T-helper 2 cell treated with Interferon-gamma antibody and Interleukin-4, amounts not matched to agents 100 ng/mL and 5 ng/mL, for 36 hours (primary cell): Measurements from ENCODE around the gene RDH11. TPM values are rescaled to one million over a fixed set of nuclear protein-coding genes. Genes with fewer than 3 reads are reported as not detected.
"Not testable (repeated sequence)": the region's sequence is repeated elsewhere in the genome, so short reads cannot be mapped to it uniquely, and the experiment has no call there.

Experiments used
- intact Hi-C: fragments of 100-400 bp; cut with micrococcal nuclease; formaldehyde crosslinking; loops from one replicate; pipeline ENCODE4 v1.15.1; 2023
- total RNA-seq: library from RNA; stranded (reverse); gene quantifications from 2 replicates; pipeline ENCODE4 v1.2.3, GENCODE V29; 2022

The RDH11 gene, protein sequence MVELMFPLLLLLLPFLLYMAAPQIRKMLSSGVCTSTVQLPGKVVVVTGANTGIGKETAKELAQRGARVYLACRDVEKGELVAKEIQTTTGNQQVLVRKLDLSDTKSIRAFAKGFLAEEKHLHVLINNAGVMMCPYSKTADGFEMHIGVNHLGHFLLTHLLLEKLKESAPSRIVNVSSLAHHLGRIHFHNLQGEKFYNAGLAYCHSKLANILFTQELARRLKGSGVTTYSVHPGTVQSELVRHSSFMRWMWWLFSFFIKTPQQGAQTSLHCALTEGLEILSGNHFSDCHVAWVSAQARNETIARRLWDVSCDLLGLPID
- total RNA-seq: 44.2 and 46.6 TPM in 2 replicates

DNA sequence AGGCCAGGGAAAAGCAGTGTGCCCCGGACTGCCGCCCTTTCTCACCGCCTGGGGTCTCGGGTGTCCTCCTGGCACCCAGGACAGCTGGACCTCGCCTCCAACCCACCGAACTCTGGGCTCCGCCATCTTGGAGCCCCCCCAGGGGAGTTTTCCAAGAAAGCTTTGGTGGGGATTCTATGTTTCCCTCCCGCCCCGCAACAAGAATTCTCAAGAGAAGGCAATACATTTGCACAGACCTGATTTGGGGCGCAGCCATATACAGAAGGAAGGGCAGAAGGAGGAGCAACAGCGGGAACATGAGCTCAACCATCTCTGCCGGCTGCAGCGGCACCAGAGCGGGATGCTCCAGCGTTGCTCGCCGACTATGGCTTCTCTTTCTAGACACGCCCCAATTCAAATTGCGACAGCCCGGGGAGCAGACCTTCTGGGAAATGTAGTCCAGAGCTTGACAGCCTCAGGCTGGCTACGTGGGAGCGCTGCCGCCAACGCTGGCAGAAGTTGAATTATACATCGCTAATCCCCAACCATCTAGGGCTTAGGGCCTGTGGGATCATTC, at the start of gene RDH11:
Gene RDH11, minus strand, starts transcription at position 371 of the 556 bp plus-strand sequence. Its CDS starts 61 bp downstream, at position 310.
- intact Hi-C loops: loop anchor here (1.0 to 10.0 kb wide), 9 partner anchors 15 to 1919 kb away; partner anchors contain the start of genes ARG2, EIF2S1, PALS1 and PIGH

DNA sequence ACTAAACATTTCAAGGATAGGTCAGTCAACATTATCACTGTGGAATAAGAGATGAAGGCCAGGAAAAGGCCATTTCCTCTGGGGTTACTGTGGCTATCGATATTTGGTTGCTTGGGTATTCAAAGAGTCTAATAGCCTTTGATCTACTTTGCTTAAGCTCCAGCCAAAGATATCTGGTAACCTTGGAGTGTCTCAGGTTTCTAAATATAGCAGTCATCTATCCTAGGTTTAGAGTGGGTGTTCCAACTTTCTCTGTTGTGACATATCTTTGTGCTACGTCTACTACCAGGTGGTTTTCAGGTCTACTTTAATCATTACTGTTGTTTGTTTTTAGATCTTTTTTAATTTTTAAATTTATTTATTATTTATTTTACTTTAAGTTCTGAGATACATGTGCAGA, 48.5 kb upstream of the RDH11 start:
- intact Hi-C loops: no loop called here

DNA sequence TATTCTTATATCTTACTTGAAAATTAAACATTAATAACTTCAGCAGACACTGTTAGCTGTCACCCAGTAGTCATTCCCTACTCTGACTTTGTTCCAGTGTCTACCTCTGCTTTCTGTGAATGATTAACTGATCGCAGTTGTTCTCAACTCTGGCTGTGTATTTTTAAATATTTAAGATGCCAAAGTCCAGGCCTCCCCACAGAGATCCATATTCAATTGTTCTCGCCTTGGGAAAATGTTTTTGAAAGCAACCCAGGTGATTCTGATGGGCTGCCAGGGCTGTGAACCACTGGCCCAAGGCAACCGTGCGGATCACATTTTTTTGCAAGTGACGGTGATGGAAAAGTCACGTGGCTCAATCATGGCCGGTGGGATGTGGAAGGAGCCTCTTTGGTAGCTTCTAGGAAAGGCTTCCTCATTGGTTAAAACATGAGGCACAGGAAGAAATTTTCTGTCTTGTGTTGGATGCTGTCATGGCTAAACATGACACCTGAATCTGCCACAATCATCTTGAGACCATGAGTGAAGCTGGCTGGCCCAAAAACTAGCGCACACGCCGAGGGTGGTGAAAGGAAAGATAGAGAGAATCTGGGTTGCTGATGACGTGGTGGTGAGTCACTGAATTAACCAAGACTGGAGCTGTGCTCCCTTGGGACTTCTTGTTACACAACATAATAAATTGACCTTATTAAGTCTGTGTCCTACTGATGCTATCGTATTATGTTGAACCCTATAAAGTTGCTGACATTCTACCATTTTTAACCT, 43.4 kb upstream of the RDH11 start:
- intact Hi-C loops: no loop called here

DNA sequence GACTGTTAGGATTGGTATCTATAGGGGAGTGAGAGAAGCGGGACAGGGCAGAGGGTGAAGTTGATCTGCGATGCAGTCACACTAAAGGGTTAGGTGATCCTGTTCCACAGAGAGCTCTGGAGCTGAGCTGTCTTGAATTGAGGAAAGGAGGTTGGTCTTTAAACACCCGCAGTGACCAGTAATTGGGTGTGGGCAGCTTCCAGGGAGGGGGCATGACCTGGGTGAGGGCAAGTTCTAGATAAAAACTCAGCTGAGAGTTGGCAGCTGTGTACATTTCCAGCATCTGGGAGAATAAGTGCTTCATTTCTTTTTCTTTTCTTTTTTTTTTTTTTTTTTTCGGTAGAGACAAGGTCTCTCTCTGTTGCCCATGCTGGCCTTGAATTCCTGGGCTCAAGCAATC, 41.2 kb upstream of the RDH11 start:
- intact Hi-C loops: no loop called here

DNA sequence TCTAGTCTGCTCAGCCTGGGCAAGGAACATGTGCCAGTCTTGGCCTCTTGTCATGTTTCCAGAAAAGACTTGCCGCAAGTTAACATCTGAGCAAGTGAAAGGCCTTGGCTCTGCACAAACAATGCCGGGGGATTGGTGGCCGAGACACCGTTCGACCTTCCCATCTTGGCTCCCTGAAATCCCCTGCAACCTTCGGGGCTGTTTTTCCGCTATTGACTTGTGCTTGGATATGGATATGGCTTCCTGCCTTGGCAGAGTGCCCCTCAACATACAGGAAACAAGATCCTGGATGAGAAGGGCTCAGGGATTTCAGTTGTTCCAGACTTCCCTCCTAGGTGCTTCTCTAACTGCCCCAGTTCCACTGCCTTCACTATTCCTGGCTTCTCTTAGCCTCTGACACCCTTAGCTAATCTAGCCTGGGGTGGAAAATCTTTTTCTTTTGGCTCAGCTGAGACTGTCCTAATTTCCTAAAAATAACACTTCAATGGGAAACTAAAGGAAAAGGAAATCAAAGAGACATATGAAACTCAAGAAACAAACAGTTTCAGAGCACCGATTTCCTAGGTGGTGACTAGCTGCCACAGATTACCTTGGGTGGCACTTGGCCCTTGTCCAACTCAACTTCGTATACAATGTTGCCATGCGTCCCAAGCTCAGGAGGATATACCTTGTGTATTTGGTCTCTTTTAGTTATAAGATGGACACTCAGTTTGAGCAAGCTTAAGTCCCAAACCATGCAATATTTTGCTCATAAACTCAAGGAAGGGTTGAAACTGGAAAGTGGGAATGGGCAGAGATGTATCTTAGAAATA, 40.0 kb upstream of the RDH11 start:
- intact Hi-C loops: no loop called here

DNA sequence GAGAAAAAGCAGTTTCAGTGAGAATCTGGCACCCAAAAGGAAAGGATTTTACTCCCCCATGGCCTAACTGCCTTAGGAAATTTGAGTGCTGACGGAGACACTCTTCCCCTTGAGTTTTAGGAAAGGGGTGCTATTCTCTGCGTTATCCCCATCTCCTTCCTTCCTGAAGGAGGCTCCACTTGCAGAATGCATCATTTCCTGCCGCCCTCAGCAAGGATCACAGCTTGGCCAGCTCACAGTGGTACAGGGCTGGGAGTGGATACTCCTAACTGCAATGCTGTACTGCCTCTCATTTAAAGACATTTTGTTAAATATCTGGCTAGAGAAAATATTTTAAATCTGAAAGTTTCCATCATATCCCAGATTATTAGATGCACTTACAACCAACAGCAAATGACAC, 39.1 kb upstream of the RDH11 start:
- intact Hi-C loops: no loop called here

DNA sequence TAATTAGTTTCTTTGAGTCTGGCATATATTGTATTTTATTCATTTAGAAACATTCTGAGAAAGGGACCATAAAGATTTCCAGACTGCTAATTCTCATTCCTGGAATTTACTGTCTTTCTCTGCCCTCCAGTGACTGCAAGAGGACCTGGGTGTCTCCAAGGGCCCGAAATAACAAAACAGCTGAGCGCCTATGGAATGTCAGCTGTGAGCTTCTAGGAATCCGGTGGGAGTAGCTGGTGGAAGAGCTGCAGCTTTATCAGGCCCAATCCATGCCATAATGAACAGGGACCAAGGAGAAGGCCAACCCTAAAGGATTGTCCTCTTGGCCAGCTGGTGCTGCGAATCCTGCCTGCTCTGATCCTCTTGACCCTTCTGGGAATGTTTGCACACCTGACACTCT, 38.1 kb upstream of the RDH11 start:
- intact Hi-C loops: no loop called here

DNA sequence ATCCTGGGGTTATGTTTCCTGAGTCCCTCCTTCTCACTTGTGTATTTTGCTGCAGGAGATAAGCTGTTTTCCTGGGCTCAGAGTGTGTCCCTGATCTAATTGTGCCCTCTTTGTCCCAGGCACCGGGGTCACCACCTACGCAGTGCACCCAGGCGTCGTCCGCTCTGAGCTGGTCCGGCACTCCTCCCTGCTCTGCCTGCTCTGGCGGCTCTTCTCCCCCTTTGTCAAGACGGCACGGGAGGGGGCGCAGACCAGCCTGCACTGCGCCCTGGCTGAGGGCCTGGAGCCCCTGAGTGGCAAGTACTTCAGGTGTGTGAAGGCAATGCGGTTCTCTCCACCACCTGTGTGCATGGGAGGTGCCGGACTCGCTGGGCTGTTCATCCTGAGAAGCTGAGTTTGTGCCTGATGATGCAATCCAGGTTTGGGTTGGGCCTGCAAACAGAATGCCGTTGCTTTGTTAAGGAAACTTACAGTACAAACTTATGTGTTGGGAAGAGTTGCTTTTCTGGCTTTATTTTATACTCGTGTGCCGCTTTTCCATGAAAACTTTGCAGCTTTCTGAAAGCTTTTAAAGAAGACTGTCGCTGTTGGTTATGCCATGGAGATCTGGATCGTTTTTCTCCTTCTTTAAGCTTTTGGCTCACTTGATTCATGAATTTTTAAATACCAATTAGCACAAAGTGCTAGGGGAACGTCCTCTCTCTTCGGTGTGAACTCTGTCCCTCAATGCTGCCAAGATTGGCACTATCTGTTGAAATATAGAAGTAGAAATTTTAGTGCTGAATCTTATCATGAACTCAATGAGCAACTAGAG, 33.7 kb upstream of the RDH11 start:
- intact Hi-C loops: no loop called here

DNA sequence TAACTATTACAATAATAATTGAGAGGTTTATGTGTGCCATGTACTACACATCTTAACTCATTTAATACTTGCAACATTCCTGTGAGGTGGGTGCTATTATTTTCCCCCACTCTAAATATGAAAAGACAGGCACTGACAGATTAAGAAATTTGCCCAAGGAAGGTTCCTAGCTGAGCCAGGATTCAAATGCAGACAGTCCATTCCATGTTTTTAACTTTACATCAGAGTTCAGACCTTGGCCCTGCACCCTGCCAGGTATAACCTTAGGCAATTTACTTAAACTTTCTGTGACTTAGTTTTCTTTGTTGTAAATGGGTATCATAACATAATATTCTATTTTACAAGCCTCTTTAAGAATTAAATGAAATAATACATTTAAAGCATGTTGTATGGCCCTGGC, 32.7 kb upstream of the RDH11 start:
- intact Hi-C loops: no loop called here

DNA sequence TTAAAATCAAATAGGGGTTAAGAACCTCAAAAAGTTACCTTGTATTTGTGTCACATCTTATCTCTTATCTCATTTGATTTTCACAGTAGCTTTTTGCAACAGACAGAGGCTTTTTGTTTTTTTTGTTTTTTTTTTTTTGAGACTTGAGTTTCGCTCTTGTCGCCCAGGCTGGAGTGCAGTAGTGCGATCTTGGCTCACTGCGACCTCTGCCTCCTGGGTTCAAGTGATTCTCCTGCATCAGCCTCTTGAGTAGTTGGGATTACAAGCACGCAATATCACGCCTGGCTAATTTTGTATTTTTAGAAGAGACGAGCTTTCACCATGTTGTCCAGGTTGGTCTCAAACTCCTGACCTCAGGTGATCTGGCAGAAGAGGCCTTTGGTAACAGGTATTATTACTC, 31.8 kb upstream of the RDH11 start:
- intact Hi-C loops: no loop called here

DNA sequence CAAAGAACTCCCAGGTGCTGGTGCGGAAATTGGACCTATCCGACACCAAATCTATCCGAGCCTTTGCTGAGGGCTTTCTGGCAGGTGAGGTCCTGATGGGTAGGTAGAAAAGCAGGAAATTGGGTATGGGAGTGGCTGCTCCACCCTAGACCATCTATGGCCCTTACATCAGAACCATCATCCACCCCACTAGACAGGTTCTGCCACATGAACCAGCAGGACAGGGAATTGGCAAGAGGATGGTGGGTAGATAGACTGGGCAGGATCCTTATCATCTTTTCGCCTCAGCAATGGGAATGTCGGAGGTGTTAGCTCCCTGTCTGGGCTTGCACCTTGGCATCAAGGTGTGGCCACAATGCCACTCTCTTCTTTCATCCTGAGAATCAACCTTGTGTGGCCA, 29.6 kb upstream of the RDH11 start:
- intact Hi-C loops: no loop called here

DNA sequence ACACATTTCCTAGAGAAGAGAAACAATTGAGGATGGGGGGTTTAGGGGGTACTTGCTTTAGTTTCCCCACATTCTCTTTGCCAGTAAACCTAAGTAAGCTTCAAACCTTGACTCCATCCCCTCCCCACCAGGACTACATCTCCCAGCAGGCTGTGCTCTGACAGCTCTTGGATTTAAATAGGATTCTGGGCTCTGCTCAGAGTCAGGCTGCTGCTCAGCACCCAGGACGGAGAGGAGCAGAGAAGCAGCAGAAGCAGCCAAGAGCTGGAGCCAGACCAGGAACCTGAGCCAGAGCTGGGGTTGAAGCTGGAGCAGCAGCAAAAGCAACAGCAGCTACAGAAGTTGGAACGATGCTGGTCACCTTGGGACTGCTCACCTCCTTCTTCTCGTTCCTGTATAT, 26.7 kb upstream of the RDH11 start:
- intact Hi-C loops: no loop called here

DNA sequence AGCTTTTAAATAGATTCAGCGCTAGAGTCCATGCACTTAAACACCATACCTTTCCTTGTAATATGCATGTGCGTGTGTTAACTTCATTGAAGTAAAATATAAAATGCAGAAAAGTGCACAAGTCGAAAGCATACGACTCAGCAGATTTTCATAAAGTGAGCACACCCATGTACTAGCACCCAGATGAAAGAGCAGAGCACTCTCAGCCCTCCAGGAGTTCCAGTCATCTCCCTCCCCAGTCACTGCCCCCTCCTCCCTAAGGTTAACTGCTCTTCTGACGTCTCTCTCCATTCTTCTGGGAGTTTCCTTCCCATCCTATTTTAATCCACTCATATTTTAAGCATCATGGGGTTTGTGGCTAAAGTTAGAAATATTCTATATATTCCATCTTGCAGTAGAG, 26.3 kb upstream of the RDH11 start:
- intact Hi-C loops: no loop called here

DNA sequence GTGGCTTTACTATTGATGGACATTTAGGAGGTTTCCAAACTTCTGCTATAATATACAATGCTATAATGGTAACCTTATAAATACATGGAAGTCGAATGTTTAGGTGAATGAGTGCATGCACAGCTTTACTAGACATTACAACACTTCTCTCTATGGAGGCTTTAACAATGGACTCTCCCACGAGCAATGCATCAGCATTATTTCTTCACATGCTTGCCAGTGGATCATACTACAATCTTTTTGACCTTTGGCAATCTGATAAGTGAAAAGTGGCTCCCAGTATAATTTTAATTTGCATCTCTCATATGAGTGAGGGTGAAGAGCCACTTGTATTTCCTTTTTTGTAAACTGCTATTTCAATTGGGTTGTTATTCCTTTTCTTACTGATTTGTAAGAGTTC, 24.3 kb upstream of the RDH11 start:
- intact Hi-C loops: no loop called here

DNA sequence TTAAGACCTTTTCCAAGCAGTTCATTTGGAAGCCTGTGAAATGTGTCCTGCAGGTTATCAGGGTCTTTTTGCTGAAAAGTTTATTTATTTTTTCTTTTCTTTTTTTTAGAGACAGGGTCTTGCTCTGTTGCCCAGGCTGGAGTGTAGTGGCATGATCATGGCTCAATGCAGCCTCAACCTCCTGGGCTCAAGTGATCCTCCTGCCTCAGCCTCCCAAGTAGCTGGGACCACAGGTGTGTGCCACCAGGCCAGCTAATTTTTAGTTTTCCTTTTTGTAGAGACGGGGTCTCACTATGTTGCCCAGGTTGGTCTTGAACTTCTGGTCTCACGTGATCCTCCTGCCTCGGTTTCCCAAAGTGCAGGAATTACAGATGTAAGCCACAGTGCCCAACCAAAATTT, 23.8 kb upstream of the RDH11 start:
- intact Hi-C loops: not testable (repeated sequence)

DNA sequence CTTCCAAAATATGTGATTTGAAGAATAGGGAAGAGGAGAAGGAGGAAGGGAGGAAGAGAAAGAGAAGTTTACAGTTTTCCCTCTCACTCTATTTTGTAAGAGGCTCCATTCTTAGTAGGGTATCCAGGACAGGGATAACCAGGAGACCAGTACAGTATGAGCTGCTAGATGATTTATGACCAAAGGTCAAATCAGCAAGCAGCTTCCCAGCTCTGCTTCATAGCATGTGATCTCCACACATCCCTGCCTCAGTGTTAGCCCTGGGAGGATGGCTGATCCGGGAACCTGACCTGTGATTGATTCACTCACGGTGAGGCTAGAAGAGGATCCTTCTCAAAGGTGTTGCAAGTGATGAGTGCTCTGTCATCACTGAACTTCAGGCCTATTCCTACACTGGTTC, 22.7 kb upstream of the RDH11 start:
- intact Hi-C loops: no loop called here

DNA sequence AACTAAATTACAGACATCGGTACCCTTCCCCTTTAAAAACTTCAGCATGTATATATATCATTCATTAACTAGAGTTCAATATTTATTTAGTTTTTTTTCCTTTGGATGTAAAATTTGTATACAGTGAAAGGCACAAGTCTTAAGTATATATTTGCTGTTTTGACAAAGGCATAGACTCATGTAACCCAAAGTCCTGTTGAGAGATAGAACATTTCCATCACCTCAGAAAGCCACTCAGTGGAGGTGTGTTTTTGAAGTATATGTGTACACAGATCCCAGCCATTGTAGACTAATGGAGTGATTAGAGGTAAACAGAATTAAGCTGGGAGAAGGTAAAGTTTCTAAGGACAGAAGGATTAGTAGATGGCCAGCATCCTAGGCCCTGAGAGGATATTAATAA, 21.5 kb upstream of the RDH11 start:
- intact Hi-C loops: no loop called here

DNA sequence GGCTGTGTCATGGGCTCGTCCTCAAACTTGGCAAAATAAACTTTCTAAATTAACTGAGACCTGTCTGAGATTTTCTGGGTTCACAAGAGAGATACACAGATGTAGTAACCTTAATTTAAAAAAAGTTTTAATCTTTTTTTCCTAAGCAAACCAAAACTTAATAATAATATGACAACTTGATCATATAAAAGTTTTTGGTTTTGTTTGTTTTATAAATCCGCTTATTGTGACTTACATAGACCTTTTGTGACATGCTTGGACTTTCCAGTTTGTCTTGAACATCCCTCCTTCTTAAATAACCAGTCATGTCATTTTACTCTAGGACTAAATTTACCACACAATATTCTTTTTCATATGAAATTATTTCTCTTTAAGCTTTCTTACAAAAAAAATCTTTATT, 14.6 kb upstream of the RDH11 start:
- intact Hi-C loops: no loop called here

DNA sequence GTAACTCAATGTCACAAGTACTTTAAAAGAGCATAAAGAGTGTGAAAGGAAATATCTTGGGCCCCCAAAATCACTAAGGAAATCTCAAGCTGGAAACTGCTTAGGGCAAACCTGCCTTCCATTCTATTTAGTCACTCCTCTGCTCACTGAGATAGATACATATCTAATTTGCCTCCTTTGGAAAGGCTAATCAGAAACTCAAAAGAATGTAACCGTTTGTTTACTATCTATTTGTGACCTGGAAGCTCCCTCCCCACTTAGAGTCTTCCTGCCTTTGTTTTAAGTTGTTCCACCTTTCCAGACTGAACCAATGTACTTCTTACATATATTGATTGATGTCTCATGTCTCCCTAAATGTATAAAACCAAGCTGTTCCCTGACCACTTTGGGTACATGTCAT, 14.2 kb upstream of the RDH11 start:
- intact Hi-C loops: not testable (repeated sequence)

DNA sequence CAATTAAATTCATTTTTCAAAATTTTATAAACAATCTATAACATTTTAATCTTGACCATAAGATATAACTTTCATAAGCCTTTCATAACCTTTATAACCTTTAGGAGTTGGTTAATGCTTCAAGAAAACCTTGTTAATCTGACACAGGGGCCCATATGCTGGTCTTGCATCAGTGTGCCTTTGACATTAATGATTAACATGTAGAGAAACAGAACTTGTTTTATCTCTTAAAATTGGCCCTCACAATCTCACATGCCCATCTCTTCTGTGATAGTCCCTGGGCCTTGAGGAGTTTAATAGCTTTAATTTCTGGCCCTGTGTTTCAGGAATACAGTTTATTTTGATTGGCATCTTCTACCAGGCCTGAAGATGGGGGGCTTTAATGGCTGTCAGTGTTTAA, 13.8 kb upstream of the RDH11 start:
- intact Hi-C loops: not testable (repeated sequence)

DNA sequence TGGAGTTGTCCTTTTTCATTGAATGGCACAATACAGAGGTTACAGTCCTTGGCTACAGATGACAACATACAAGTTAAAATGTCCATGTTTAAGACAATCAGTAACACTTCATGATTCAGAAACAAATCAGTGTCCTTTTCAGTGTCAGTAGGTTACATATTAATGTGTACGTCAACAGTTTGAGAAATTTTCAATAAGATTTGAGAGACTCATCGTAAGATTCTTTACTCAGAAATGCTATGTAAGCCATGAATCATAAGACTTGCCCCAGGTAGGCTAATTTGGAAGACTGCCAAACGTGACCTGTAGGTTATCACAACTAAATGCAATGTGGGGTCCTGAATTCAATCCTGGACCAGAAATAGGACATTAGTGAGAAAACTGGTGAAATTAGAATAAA, 9.6 kb upstream of the RDH11 start:
- intact Hi-C loops: loop anchor here (2.0 kb wide), 1 partner anchor 178 kb away; no protein-coding TSS in a partner anchor
